ENCODE results near the gene TRIP13.

DNA sequence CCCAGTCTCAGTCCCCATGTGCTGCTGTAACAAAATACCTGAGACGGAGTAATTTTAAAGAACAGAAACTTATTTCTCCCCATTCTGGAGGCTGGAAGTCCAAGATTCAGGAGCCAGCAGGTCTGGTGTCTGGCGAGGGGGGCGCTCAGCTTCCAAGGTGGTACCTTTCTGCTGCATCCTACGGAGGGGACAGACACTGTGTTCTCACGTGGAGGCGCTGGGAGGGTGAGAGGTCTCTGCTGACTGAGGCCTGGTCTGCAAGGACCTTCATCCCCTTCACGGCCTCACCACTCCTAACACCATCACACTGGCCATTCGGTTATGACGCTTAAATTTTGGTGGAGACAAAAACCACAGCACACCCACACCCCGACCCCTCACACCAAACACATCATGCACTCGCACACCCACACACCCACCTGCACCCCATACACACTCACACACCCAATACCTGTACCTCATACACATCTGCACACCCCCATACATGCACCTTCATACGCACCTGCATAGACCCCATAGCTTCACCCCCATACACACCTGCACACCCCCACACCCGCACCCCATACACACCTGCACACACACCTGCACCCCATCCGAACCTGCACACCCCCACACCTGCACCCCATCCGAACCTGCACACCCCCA, 32.1 kb upstream of the TRIP13 start:
- TF ChIP-seq RAD21 (conservative IDR thresholded peaks at IDR 0.05): no peak
- TF ChIP-seq, protein P1, sequence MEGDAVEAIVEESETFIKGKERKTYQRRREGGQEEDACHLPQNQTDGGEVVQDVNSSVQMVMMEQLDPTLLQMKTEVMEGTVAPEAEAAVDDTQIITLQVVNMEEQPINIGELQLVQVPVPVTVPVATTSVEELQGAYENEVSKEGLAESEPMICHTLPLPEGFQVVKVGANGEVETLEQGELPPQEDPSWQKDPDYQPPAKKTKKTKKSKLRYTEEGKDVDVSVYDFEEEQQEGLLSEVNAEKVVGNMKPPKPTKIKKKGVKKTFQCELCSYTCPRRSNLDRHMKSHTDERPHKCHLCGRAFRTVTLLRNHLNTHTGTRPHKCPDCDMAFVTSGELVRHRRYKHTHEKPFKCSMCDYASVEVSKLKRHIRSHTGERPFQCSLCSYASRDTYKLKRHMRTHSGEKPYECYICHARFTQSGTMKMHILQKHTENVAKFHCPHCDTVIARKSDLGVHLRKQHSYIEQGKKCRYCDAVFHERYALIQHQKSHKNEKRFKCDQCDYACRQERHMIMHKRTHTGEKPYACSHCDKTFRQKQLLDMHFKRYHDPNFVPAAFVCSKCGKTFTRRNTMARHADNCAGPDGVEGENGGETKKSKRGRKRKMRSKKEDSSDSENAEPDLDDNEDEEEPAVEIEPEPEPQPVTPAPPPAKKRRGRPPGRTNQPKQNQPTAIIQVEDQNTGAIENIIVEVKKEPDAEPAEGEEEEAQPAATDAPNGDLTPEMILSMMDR (IDR thresholded peaks at IDR 0.05; ENCODE audit: poor library complexity, severe bottlenecking): no peak
- no peak for TF ChIP-seq TAF1 (IDR thresholded peaks at IDR 0.05; ENCODE audit: low read depth)
- no peak for TF ChIP-seq MXI1 (conservative IDR thresholded peaks at IDR 0.05; ENCODE audit: poor library complexity, severe bottlenecking)
